ENCODE measurements around the gene CCDC7. TPM values are rescaled to one million over a fixed set of nuclear protein-coding genes. Genes with fewer than 3 reads are reported as not detected.
"Not testable (repeated sequence)": the region's sequence is repeated elsewhere in the genome, so short reads cannot be mapped to it uniquely, and the experiment has no call there.

CCDC7 gene
- total RNA-seq, 2 experiments from 2014 or later: 9.0 TPM

DNA sequence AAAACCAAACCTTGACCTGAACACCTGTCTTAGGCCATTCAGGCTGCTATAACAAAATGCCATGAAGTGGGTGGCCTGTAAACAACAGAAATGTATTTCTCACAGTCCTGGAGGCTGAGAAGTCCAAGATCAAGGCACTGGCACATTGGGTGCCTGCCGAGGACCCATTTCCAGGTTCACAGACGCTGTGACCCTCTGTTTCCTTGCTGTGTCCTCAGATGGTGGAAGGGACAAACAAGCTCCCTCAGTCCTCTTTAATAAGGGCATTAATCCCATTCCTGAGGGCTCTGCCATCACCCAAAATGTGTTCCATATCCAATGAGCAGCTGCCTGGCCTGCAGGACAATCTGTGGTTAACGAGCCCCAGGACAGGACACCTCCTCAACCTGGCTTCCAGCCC is 444.5 kb downstream of the CCDC7 start:
- Mint-ChIP-seq H3K4me1 (peaks cover 5% of the 10 kb centered on the region), H3K27me3 (no peaks in the 10 kb centered on the region), H3K9me3 (ENCODE audit: low read depth) (no peaks in the 10 kb centered on the region), H3K27ac (no peak overlapping the region), H3K36me3 (ENCODE audit: low read depth) (peaks cover 2% of the 10 kb centered on the region), H3K4me3 (no peak overlapping the region)
- ChIA-PET POLR2A (no interaction called here), CTCF (no interaction called here)
- intact Hi-C loops (cut with DNase I, micrococcal nuclease): no loop called here
- DNase-seq (no peak), ATAC-seq (no peak)

GRCh38 chr10:32891261-32891660 is 445.3 kb downstream of the CCDC7 start:
- no peak for ATAC-seq
- intact Hi-C loops (cut with DNase I, micrococcal nuclease): no loop called here
- CTCF ChIA-PET: interaction anchor here (0.6 kb wide), 1 partner anchor 666 kb away, joined by 3 read pairs; no protein-coding TSS in a partner anchor
- Mint-ChIP-seq H3K36me3 (ENCODE audit: low read depth) (peaks cover 6% of the 10 kb centered on the region), H3K9me3 (ENCODE audit: low read depth) (no peaks in the 10 kb centered on the region), H3K4me1 (peaks cover 5% of the 10 kb centered on the region), H3K27ac (no peak overlapping the region), H3K4me3 (no peak overlapping the region), H3K27me3 (no peaks in the 10 kb centered on the region)
- POLR2A ChIA-PET: no interaction called here
- no peak for DNase-seq

DNA sequence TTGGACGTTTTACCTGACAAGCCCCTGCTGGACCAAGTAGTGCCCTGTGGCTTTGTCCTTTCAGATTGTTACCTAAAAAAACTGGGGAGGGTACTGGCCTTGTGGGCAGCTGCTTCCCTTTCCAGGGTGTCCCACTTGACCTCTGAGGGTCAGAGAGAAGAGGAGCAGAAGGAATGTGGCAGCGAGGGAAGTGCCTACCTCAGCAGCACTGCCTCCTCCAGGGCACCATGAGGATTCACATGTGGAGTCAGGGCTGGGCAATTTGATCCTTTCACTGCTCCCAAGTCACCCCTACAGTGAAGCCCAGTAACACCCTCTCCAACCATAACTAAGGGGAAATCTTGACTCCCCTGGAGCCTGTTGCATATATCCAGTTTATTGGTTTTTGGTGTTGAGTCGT is 447.5 kb downstream of the CCDC7 start:
- H3K9me3 Mint-ChIP-seq (ENCODE audit: low read depth): no peaks in the 10 kb centered on the region
- H3K27ac Mint-ChIP-seq: no peak overlapping the region
- H3K27me3 Mint-ChIP-seq: no peaks in the 10 kb centered on the region
- no peak overlapping the region for H3K4me3 Mint-ChIP-seq
- ChIA-PET POLR2A (no interaction called here), CTCF (no interaction called here)
- ATAC-seq: no peak
- peaks cover 24% of the 10 kb centered on the region for H3K36me3 Mint-ChIP-seq (ENCODE audit: low read depth)
- intact Hi-C loops (cut with DNase I, micrococcal nuclease): no loop called here
- no peak for DNase-seq
- peaks cover 5% of the 10 kb centered on the region for H3K4me1 Mint-ChIP-seq

GRCh38 chr10:32893916-32894664 is 448.1 kb downstream of the CCDC7 start:
- intact Hi-C loops (cut with DNase I, micrococcal nuclease): no loop called here
- POLR2A ChIA-PET: no interaction called here
- Mint-ChIP-seq H3K27ac (no peak overlapping the region), H3K27me3 (no peaks in the 10 kb centered on the region), H3K4me3 (no peak overlapping the region), H3K9me3 (ENCODE audit: low read depth) (no peaks in the 10 kb centered on the region), H3K36me3 (ENCODE audit: low read depth) (peaks cover 28% of the 10 kb centered on the region), H3K4me1 (peaks cover 5% of the 10 kb centered on the region)
- DNase-seq (no peak), ATAC-seq (no peak)
- CTCF ChIA-PET: no interaction called here

GRCh38 chr10:32895200-32895968 is 449.4 kb downstream of the CCDC7 start:
- POLR2A ChIA-PET; intact Hi-C loops (cut with DNase I, micrococcal nuclease): not testable (repeated sequence)

GRCh38 chr10:32901815-32902214 is 455.9 kb downstream of the CCDC7 start:
- ChIA-PET CTCF (no interaction called here), POLR2A (no interaction called here)
- Mint-ChIP-seq H3K9me3 (ENCODE audit: low read depth) (no peaks in the 10 kb centered on the region), H3K4me3 (no peak overlapping the region), H3K4me1 (peaks cover 3% of the 10 kb centered on the region), H3K27me3 (no peaks in the 10 kb centered on the region), H3K36me3 (ENCODE audit: low read depth) (peaks cover 34% of the 10 kb centered on the region), H3K27ac (no peak overlapping the region)
- ATAC-seq: no peak
- DNase-seq: no peak
- intact Hi-C loops (cut with DNase I, micrococcal nuclease): no loop called here

More at GRCh38 chr10:32895200-32895968, 449.4 kb downstream of the CCDC7 start:
- ATAC-seq; H3K27me3 Mint-ChIP-seq; H3K4me3 Mint-ChIP-seq; H3K9me3 Mint-ChIP-seq (ENCODE audit: low read depth); DNase-seq; H3K4me1 Mint-ChIP-seq; CTCF ChIA-PET; H3K27ac Mint-ChIP-seq: not testable (repeated sequence)
- peaks cover 28% of the 10 kb centered on the region for H3K36me3 Mint-ChIP-seq (ENCODE audit: low read depth)

- H3K36me3 Mint-ChIP-seq (ENCODE audit: low read depth): peaks cover 32% of the 10 kb centered on the region
- no peak overlapping the region for H3K4me3 Mint-ChIP-seq
- no peaks in the 10 kb centered on the region for H3K27me3 Mint-ChIP-seq
- DNase-seq: no peak
- CTCF ChIA-PET: no interaction called here
- H3K9me3 Mint-ChIP-seq (ENCODE audit: low read depth): no peaks in the 10 kb centered on the region
- no peak for ATAC-seq
- peaks cover 3% of the 10 kb centered on the region for H3K4me1 Mint-ChIP-seq
- POLR2A ChIA-PET: no interaction called here
- intact Hi-C loops (cut with DNase I, micrococcal nuclease): no loop called here
- H3K27ac Mint-ChIP-seq: no peak overlapping the region
These were observed 459.5 kb downstream of the CCDC7 start for GRCh38 chr10:32905466-32905865.

DNA sequence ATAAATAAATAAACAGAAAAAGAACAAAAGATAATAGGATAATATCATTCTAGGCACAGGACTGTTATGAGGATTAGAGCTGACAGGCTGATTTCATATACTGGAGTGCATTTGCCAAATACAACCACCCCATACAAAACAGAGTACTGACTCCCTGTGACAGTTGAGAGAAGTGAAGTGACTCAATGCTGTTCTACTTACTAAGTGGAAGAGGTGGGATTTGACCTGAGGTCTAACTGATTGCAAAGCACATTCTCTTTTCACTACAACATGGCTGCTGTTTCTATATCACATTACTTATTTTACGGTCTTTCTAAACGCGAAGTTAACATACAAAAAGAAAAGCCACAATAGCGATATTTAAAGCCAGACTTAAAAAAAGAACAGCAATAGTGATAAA is 460.7 kb downstream of the CCDC7 start:
- peaks cover 3% of the 10 kb centered on the region for H3K4me1 Mint-ChIP-seq
- peaks cover 35% of the 10 kb centered on the region for H3K36me3 Mint-ChIP-seq (ENCODE audit: low read depth)
- DNase-seq: no peak
- peak; percentile 53 for ATAC-seq
- no peaks in the 10 kb centered on the region for H3K9me3 Mint-ChIP-seq (ENCODE audit: low read depth)
- intact Hi-C loops (cut with DNase I, micrococcal nuclease): no loop called here
- CTCF ChIA-PET: interaction anchor here (0.7 kb wide), 1 partner anchor 102 kb away, joined by 3 read pairs; no protein-coding TSS in a partner anchor
- no peak overlapping the region for H3K4me3 Mint-ChIP-seq
- H3K27ac Mint-ChIP-seq: no peak overlapping the region
- POLR2A ChIA-PET: interaction anchor here (0.6 kb wide), 1 partner anchor 74 kb away, joined by 5 read pairs; no protein-coding TSS in a partner anchor
- no peaks in the 10 kb centered on the region for H3K27me3 Mint-ChIP-seq

- H3K27me3 Mint-ChIP-seq: no peaks in the 10 kb centered on the region
- H3K27ac Mint-ChIP-seq: no peak overlapping the region
- ChIA-PET POLR2A (no interaction called here), CTCF (interaction anchor here (0.8 to 1.2 kb wide), 3 partner anchors 21 to 99 kb away, joined by 3 to 4 read pairs (median 3); no protein-coding TSS in a partner anchor)
- intact Hi-C loops (cut with DNase I, micrococcal nuclease): no loop called here
- no peaks in the 10 kb centered on the region for H3K9me3 Mint-ChIP-seq (ENCODE audit: low read depth)
- no peak overlapping the region for H3K4me3 Mint-ChIP-seq
- DNase-seq: no peak
- H3K4me1 Mint-ChIP-seq: peaks cover 3% of the 10 kb centered on the region
- ATAC-seq: no peak
- H3K36me3 Mint-ChIP-seq (ENCODE audit: low read depth): peaks cover 47% of the 10 kb centered on the region
These were observed 463.5 kb downstream of the CCDC7 start for GRCh38 chr10:32909456-32909855.

GRCh38 chr10:32909970-32910369 is 464.0 kb downstream of the CCDC7 start:
- peaks cover 51% of the 10 kb centered on the region for H3K36me3 Mint-ChIP-seq (ENCODE audit: low read depth)
- H3K9me3 Mint-ChIP-seq (ENCODE audit: low read depth); DNase-seq; H3K27ac Mint-ChIP-seq; H3K27me3 Mint-ChIP-seq; H3K4me1 Mint-ChIP-seq; ATAC-seq; intact Hi-C loops (cut with DNase I, micrococcal nuclease); POLR2A ChIA-PET; H3K4me3 Mint-ChIP-seq: not testable (repeated sequence)
- CTCF ChIA-PET: interaction anchor here (0.8 to 1.2 kb wide), 3 partner anchors 20 to 99 kb away, joined by 3 to 4 read pairs (median 3); no protein-coding TSS in a partner anchor

DNA sequence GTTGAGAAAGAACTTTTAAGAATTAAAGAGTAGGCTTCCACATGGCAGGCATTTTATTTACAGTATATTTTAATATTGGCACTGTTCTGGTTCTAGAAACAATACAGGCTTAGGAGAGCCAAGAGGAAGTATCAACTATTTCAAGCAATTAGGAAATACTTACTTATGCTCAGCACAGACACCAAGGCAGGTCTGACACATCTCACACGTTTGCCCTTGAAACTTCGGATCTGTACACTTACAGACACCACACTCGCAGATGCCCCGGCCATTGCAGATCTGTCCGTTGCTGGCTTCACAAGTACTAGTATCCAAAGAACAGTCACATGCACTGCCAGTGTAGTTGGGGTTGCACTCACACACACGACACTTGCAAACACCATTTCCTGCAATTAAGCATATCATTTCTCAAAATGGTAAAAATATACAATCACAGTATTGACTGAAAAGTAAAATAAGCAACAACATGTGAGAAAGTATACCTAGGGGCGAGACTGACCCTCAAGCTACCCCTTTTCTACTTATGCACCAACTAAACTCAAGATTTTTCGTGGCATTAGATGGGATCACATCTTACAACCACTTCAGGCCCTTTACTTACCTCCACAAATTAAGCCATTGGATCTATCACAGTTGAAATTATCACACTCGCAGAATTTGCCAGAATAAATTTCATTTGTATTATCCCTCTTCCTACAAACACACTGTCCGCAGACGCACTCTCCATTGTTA is 465.5 kb downstream of the CCDC7 start:
- H3K27me3 Mint-ChIP-seq: no peaks in the 10 kb centered on the region
- H3K4me3 Mint-ChIP-seq: no peak overlapping the region
- H3K36me3 Mint-ChIP-seq (ENCODE audit: low read depth): peaks cover 56% of the 10 kb centered on the region
- ATAC-seq: no peak
- ChIA-PET CTCF (no interaction called here), POLR2A (no interaction called here)
- peaks cover 3% of the 10 kb centered on the region for H3K4me1 Mint-ChIP-seq
- DNase-seq: no peak
- intact Hi-C loops (cut with DNase I, micrococcal nuclease): no loop called here
- no peaks in the 10 kb centered on the region for H3K9me3 Mint-ChIP-seq (ENCODE audit: low read depth)
- H3K27ac Mint-ChIP-seq: no peak overlapping the region
